Measurements from ENCODE around the gene GCNT1. TPM values are rescaled to one million over a fixed set of nuclear protein-coding genes. Genes with fewer than 3 reads are reported as not detected.

The GCNT1 gene
- total RNA-seq, 1 experiment from 2014 or later, result 18.9 TPM

- CTCF ChIA-PET, result no interaction called here
- H3K27me3 ChIP-seq (replicated peaks; ENCODE audit: control insufficient read depth, insufficient read depth, low read length), result no peaks in the 10 kb centered on the region
- BruUV-seq (replicated peaks), result no TSS peak
These were observed 44.3 kb upstream of the GCNT1 start for GRCh38 chr9:76414661-76415060.

GRCh38 chr9:76415154-76415553 lies 43.8 kb upstream of the GCNT1 start:
- CTCF ChIA-PET, result no interaction called here
- no peak for DNase-seq
- no peak for TF ChIP-seq CTCF (IDR thresholded peaks at IDR 0.05; ENCODE audit: insufficient read depth in 1 of 2, low read depth in 1 of 2, low read length in 1 of 2, severe bottlenecking in 1 of 2, unreplicated experiment in 1 of 2)
- Mint-ChIP-seq H3K27ac (ENCODE audit: unreplicated experiment) (no peak overlapping the region), H3K27me3 (ENCODE audit: insufficient read depth, unreplicated experiment) (no peaks in the 10 kb centered on the region), H3K4me1 (ENCODE audit: low read depth, unreplicated experiment) (peaks cover 5% of the 10 kb centered on the region), H3K4me3 (ENCODE audit: unreplicated experiment) (no peak overlapping the region), H3K9me3 (ENCODE audit: unreplicated experiment) (no peaks in the 10 kb centered on the region), H3K36me3 (ENCODE audit: insufficient read depth, unreplicated experiment) (no peaks in the 10 kb centered on the region)
- BruUV-seq (replicated peaks), result no TSS peak
- Histone ChIP-seq H3K9me3 (no peaks in the 10 kb centered on the region), H3K27me3 (replicated peaks; ENCODE audit: control insufficient read depth, insufficient read depth, low read length) (no peaks in the 10 kb centered on the region), H3K4me3 (ENCODE audit: low read depth, low read length) (no peak overlapping the region), H3K4me1 (no peaks in the 10 kb centered on the region), H3K36me3 (ENCODE audit: control insufficient read depth, insufficient read depth, low read length) (no peaks in the 10 kb centered on the region)
- intact Hi-C loops (cut with micrococcal nuclease; ENCODE audit: unreplicated experiment), result no loop called here
- POLR2A ChIA-PET, result no interaction called here

More at GRCh38 chr9:76414661-76415060, 44.3 kb upstream of the GCNT1 start:
- Histone ChIP-seq H3K4me3 (ENCODE audit: low read depth, low read length) (no peak overlapping the region), H3K36me3 (ENCODE audit: control insufficient read depth, insufficient read depth, low read length) (no peaks in the 10 kb centered on the region), H3K9me3 (no peaks in the 10 kb centered on the region), H3K4me1 (no peaks in the 10 kb centered on the region)
- H3K27me3 Mint-ChIP-seq (ENCODE audit: insufficient read depth, unreplicated experiment), result no peaks in the 10 kb centered on the region
- no peak overlapping the region for H3K27ac Mint-ChIP-seq (ENCODE audit: unreplicated experiment)
- POLR2A ChIA-PET, result no interaction called here
- no peaks in the 10 kb centered on the region for H3K9me3 Mint-ChIP-seq (ENCODE audit: unreplicated experiment)
- intact Hi-C loops (cut with micrococcal nuclease; ENCODE audit: unreplicated experiment), result no loop called here
- no peak overlapping the region for H3K4me3 Mint-ChIP-seq (ENCODE audit: unreplicated experiment)
- DNase-seq, result no peak
- TF ChIP-seq CTCF (IDR thresholded peaks at IDR 0.05; ENCODE audit: insufficient read depth in 1 of 2, low read depth in 1 of 2, low read length in 1 of 2, severe bottlenecking in 1 of 2, unreplicated experiment in 1 of 2), result no peak
- H3K4me1 Mint-ChIP-seq (ENCODE audit: low read depth, unreplicated experiment), result peaks cover 5% of the 10 kb centered on the region
- no peaks in the 10 kb centered on the region for H3K36me3 Mint-ChIP-seq (ENCODE audit: insufficient read depth, unreplicated experiment)

GRCh38 chr9:76415731-76416130 lies 43.3 kb upstream of the GCNT1 start:
- H3K36me3 ChIP-seq (ENCODE audit: control insufficient read depth, insufficient read depth, low read length), result no peaks in the 10 kb centered on the region
- H3K9me3 ChIP-seq, result no peaks in the 10 kb centered on the region
- Mint-ChIP-seq H3K27me3 (ENCODE audit: insufficient read depth, unreplicated experiment) (no peaks in the 10 kb centered on the region), H3K9me3 (ENCODE audit: unreplicated experiment) (no peaks in the 10 kb centered on the region), H3K36me3 (ENCODE audit: insufficient read depth, unreplicated experiment) (no peaks in the 10 kb centered on the region), H3K4me3 (ENCODE audit: unreplicated experiment) (no peak overlapping the region), H3K27ac (ENCODE audit: unreplicated experiment) (no peak overlapping the region), H3K4me1 (ENCODE audit: low read depth, unreplicated experiment) (peaks cover 5% of the 10 kb centered on the region)
- ChIA-PET CTCF (no interaction called here), POLR2A (no interaction called here)
- intact Hi-C loops (cut with micrococcal nuclease; ENCODE audit: unreplicated experiment), result no loop called here
- no TSS peak for BruUV-seq (replicated peaks)
- no peak overlapping the region for H3K4me3 ChIP-seq (ENCODE audit: low read depth, low read length)
- H3K27me3 ChIP-seq (replicated peaks; ENCODE audit: control insufficient read depth, insufficient read depth, low read length), result no peaks in the 10 kb centered on the region
- no peak for TF ChIP-seq CTCF (IDR thresholded peaks at IDR 0.05; ENCODE audit: insufficient read depth in 1 of 2, low read depth in 1 of 2, low read length in 1 of 2, severe bottlenecking in 1 of 2, unreplicated experiment in 1 of 2)
- no peak for DNase-seq
- no peaks in the 10 kb centered on the region for H3K4me1 ChIP-seq
